Osteocyte (in vitro differentiated cells): ENCODE measurements around the gene RPS6KA6. TPM values are rescaled to one million over a fixed set of nuclear protein-coding genes. Genes with fewer than 3 reads are reported as not detected.

Experiments
- DNase-seq: peaks from one replicate; pipeline ENCODE4 v3.0.0; 2021; ENCODE audit warnings: mixed read lengths; ENCODE audit not compliant: unreplicated experiment; ENCODE audit errors: extremely low spot score
- H3K27ac Mint-ChIP-seq: one replicate; pipeline ENCODE4 v1.8.0; 2021; ENCODE audit warnings: mild to moderate bottlenecking, mixed read lengths; ENCODE audit not compliant: unreplicated experiment
- H3K27me3 Mint-ChIP-seq: one replicate; pipeline ENCODE4 v1.8.0; 2021; ENCODE audit warnings: mixed read lengths; ENCODE audit not compliant: unreplicated experiment
- H3K36me3 Mint-ChIP-seq: one replicate; pipeline ENCODE4 v1.8.0; 2021; ENCODE audit warnings: mixed read lengths; ENCODE audit not compliant: unreplicated experiment
- H3K4me1 Mint-ChIP-seq: one replicate; pipeline ENCODE4 v1.8.0; 2021; ENCODE audit warnings: mixed read lengths; ENCODE audit not compliant: unreplicated experiment
- H3K4me3 Mint-ChIP-seq: one replicate; pipeline ENCODE4 v1.8.0; 2021; ENCODE audit warnings: mild to moderate bottlenecking, moderate library complexity, mixed read lengths; ENCODE audit not compliant: unreplicated experiment
- H3K9me3 Mint-ChIP-seq: one replicate; pipeline ENCODE4 v1.8.0; 2021; ENCODE audit warnings: mixed read lengths; ENCODE audit not compliant: unreplicated experiment
- CTCF ChIP-seq: fragments of 200-600 bp; sonication (generic); IDR thresholded peaks from 2 replicates; pipeline ENCODE4 v1.5.0; 2021; ENCODE audit warnings: antibody characterized with exemption, mild to moderate bottlenecking, moderate library complexity
- total RNA-seq: library from RNA; stranded (reverse); gene quantifications from 2 replicates; pipeline ENCODE4 v1.2.1, GENCODE V29; 2021

The RPS6KA6 gene
- total RNA-seq, 1 donor from 2014 or later: 2.3 TPM

- no peak overlapping the region for H3K27ac Mint-ChIP-seq
- no peaks in the 10 kb centered on the region for H3K36me3 Mint-ChIP-seq
- H3K27me3 Mint-ChIP-seq: no peaks in the 10 kb centered on the region
- H3K4me1 Mint-ChIP-seq: peaks cover 6% of the 10 kb centered on the region
- H3K9me3 Mint-ChIP-seq: peaks cover 10% of the 10 kb centered on the region
- H3K4me3 Mint-ChIP-seq: no peak overlapping the region
- TF ChIP-seq CTCF: no peak
- no peak for DNase-seq
These were observed 30.7 kb upstream of the RPS6KA6 start for GRCh38 chrX:84218726-84219125.

DNA sequence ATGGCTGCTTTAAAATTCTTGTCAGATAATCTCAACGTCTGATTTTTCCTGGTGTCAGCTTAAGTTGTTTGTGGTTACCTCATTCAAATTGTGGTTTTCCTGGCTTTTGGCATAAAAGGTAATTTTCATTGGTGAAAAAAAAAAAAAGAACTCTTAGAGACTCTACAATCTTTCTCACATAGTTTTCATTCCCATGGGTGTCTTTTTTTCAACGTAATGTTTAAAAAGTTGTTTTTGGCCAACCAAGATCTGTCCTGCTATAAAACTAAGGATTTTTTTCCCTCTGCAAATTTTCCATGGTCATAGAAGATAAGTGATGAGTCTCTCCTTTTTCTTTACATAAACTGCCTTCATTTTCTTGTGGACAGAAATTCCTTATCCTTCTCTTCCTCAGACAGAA, 28.9 kb upstream of the RPS6KA6 start:
- no peak for DNase-seq
- Mint-ChIP-seq H3K27me3 (no peaks in the 10 kb centered on the region), H3K36me3 (no peaks in the 10 kb centered on the region), H3K9me3 (peaks cover 10% of the 10 kb centered on the region), H3K27ac (no peak overlapping the region), H3K4me3 (no peak overlapping the region), H3K4me1 (peaks cover 6% of the 10 kb centered on the region)
- no peak for TF ChIP-seq CTCF

DNA sequence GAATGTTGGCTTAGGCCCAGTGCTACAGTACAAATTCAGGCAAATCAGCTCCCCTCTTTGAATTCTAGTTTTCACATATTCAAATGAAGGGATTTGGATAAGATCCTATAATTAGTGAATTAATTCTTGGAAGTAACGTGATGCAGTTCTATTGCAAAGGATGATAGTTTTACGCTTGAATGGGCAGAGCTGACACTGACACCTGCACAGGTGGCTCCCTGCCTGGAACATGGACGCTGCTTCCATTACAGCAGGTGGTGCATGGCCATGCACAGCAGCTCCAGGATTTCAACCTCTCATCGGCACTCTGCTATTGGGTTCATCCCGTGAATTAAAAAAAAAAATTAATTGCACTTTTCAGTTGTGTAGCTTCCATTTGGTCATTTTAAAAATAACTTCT, 28.4 kb upstream of the RPS6KA6 start:
- peaks cover 10% of the 10 kb centered on the region for H3K9me3 Mint-ChIP-seq
- no peaks in the 10 kb centered on the region for H3K36me3 Mint-ChIP-seq
- DNase-seq: no peak
- TF ChIP-seq CTCF: no peak
- no peaks in the 10 kb centered on the region for H3K27me3 Mint-ChIP-seq
- no peak overlapping the region for H3K4me3 Mint-ChIP-seq
- no peak overlapping the region for H3K27ac Mint-ChIP-seq
- H3K4me1 Mint-ChIP-seq: peaks cover 6% of the 10 kb centered on the region

DNA sequence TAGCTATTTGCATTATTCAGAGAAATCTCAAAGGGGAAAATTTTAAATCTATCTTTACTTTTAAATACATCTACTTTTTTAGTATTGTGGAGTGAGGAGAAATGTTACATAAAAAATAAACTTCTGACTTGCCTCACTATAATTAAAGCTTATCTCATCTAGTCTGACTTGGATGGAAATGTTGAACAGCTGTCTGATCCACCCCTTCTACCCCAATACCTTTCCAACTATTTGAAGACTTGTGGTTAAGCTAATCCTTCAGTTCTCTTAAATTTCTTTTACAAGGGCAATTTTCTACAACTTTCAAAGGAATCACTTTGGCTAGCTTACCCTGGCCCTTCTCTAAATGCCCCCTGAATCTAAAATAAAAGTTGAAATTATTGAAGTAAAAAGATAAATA, 17.3 kb upstream of the RPS6KA6 start:
- Mint-ChIP-seq H3K4me3 (no peak overlapping the region), H3K36me3 (no peaks in the 10 kb centered on the region), H3K27ac (no peak overlapping the region), H3K27me3 (no peaks in the 10 kb centered on the region), H3K9me3 (no peaks in the 10 kb centered on the region), H3K4me1 (no peaks in the 10 kb centered on the region)
- DNase-seq: no peak
- no peak for TF ChIP-seq CTCF

GRCh38 chrX:84199688-84200087, 11.7 kb upstream of the RPS6KA6 start:
- DNase-seq: no peak
- Mint-ChIP-seq H3K36me3 (no peaks in the 10 kb centered on the region), H3K4me3 (no peak overlapping the region), H3K9me3 (peaks cover 19% of the 10 kb centered on the region), H3K27me3 (no peaks in the 10 kb centered on the region), H3K27ac (no peak overlapping the region), H3K4me1 (no peaks in the 10 kb centered on the region)
- TF ChIP-seq CTCF: no peak
